ENCODE data around the gene ZNF74.

- TF ChIP-seq, protein P1, sequence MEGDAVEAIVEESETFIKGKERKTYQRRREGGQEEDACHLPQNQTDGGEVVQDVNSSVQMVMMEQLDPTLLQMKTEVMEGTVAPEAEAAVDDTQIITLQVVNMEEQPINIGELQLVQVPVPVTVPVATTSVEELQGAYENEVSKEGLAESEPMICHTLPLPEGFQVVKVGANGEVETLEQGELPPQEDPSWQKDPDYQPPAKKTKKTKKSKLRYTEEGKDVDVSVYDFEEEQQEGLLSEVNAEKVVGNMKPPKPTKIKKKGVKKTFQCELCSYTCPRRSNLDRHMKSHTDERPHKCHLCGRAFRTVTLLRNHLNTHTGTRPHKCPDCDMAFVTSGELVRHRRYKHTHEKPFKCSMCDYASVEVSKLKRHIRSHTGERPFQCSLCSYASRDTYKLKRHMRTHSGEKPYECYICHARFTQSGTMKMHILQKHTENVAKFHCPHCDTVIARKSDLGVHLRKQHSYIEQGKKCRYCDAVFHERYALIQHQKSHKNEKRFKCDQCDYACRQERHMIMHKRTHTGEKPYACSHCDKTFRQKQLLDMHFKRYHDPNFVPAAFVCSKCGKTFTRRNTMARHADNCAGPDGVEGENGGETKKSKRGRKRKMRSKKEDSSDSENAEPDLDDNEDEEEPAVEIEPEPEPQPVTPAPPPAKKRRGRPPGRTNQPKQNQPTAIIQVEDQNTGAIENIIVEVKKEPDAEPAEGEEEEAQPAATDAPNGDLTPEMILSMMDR (IDR thresholded peaks at IDR 0.05): no peak
- TF ChIP-seq EZH2 (IDR thresholded peaks at IDR 0.05; ENCODE audit: borderline replicate concordance, insufficient read depth, low read depth, low read length, poor library complexity, severe bottlenecking): no peak
These were observed 10.4 kb upstream of the ZNF74 start for GRCh38 chr22:20383538-20383937.

Measured in B cell (primary cell).